HG02938 (cell line): ENCODE data around the gene GSK3A.

ENCODE experiments used
- ATAC-seq: cut with Tn5 transposase; IDR thresholded peaks from one replicate; pipeline ENCODE4 v1.9.1; 2021; ENCODE audit warnings: mild to moderate bottlenecking, moderate library complexity; ENCODE audit not compliant: unreplicated experiment

GSK3A gene

DNA sequence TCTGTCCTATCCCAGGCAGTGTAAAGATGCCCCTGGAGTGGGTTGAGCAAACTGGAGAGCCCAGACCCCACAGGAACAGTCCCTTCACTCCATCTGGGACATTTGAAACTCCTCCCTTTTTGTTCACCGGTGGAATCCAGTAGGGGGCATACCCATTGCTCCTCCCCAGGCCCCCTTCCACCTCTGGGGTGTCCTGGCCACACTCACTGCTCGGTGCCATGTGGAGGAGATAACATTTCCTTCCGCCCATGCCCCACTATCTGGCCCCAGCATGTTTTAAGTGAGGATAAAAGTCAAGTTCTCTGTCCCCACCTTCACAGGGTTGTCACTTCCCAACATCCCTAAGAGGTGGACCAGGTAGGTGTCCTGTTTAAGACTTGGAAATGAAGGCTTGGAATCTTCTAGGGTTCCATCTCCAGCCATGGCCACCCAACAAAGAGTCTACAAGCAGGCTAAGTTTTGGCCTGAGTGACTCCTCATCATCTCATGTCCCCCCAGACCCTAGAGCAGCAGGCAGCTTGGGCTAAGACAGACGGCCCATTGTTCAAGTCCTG lies 13.0 kb downstream of the GSK3A start:
- no peak for ATAC-seq

DNA sequence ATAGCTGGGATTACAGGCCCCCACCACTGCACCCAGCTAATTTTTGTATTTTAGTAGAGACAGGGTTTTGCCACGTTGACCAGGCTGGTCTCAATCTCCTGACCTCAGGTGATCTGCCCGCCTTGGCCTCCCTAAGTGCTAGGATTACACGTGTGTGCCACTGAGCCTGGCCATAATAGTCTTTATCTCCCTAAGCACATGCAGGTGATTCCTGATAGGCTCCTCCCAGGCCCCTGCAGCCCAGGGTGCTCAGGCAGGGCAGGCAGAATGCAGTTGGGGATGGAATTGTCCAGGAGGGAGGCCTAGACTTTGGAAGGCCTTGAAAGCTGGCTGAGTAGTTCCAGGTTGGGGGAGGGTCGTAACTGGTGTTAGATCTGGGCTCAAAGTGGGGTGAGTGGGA lies 13.8 kb downstream of the GSK3A start:
- no peak for ATAC-seq

DNA sequence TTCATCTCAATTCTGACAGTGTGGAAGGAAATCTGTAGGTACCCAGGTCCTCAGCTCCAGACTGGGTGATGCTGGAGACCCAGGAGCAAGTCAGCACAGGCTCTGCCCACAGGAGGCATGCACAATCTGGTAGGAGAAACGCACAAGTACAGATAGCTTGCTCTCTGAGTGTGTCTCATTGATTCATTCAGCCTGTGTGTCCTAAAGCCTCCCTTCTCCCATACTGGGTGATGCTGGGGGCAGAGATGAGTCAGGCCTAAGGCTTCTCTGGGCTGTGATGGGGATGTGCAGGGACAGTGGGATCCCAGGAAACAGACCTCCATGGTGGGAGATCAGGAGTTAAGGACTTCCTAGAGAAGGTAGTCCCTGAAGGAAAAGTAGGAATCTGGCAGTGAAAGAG lies 15.5 kb downstream of the GSK3A start:
- ATAC-seq = no peak

DNA sequence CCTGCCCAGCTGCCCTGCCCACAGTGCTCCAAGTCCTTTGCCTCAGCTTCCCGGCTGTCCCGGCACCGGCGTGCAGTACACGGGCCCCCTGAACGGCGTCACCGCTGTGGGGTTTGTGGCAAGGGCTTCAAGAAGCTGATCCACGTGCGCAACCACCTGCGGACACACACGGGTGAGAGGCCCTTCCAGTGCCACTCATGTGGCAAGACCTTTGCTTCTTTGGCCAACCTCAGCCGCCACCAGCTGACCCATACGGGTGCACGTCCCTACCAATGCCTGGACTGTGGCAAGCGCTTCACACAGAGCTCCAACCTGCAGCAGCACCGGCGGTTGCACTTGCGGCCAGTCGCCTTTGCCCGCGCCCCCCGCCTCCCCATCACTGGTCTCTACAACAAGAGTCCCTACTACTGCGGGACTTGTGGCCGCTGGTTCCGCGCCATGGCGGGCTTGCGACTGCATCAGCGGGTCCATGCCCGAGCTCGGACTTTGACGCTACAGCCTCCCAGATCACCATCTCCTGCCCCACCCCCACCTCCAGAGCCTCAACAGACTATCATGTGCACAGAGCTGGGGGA lies 16.6 kb downstream of the GSK3A start:
- ATAC-seq = no peak

DNA sequence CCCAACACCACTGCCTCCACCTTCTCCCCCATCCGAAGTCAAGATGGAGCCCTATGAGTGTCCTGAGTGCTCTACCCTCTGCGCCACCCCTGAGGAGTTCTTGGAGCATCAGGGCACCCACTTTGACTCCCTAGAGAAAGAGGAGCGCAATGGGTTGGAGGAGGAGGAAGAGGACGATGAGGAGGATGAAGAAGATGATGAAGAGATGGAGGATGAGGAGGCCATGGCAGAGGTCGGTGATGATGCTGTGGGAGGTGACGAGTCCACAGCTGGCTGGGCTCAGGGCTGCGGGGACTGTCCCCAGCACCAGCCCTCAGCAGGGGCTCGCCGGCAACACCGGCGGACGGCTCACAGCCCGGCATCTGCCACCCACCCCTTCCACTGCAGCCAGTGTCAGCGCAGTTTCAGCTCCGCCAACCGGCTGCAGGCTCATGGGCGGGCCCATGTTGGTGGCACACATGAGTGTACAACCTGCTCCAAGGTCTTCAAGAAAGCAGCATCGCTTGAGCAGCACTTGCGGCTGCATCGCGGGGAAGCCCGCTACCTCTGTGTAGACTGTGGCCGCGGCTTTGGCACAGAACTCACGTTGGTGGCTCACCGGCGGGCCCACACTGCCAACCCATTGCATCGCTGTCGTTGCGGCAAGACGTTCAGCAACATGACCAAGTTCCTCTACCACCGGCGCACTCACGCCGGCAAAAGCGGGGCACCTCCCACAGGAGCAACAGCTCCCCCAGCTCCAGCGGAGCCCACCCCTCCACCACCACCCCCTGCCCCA lies 17.3 kb downstream of the GSK3A start:
- no peak for ATAC-seq

DNA sequence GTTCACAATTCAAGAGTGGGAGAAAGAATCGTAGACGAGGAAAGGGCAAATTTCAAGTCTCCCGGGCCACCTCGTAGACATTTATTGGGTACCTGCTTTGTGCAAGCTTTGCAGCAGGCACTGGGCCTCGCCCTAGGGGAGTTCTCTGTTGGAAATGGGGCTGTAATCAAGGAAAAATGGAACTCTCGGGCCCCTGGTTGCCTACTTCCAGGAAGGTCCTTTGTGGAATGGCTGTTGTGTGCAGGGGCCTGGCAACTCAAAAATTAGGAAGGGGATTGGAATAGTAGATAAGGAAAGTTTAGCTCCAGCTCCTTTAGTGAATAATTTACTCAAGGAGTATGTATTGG lies 21.7 kb downstream of the GSK3A start:
- ATAC-seq = no peak

DNA sequence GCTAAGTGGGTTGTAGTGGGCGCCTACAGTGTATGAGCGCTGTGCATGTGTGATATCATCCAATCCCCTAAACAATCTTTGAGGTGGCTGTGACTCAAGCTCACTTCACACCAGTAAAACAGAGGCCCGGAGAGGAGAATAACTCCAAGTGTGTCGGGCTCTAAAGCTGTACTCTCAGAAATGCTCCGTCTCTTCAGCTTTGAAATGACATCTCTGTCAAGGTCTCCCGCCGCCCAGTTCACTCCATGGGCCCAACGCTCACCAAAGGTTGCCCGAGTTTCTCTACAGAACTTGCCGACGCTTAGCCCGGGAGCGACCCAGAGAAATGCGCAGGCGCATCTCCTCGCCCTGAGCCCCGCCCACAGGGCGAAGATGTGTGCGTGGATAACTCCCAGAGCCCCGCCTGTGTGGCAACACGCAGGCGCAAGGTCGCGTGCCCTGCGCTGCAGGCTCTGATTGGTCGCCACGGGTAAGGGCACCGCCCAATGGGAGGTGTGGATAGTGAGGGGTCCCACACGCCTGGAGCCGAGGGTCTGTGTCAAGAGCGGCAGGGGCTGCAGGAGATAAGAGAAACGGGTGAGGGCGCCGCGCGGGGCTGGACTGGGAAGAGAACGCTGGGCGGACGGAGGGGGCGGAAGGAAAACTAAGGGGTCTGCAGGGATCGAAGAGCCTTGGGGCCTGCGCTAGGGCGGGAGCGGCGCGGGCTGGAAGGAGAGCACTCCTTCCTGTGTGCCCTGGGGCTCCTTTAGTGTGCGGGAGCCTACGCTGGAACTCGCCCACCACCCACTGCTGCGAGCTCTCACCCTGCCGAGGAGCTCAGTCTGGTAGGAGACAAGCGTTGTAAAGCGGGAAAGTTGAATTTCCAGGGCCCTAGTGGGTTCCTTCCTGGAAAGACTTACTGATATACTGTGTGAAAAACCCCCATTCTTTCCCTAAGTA lies 22.3 kb downstream of the GSK3A start, which contains the start of gene ZNF526:
TSS of gene ZNF526 (plus strand) at position 501 of the 939 bp plus-strand sequence. CDS start 4,092 bp downstream, outside the sequence.
- ATAC-seq = peak; percentile 74

DNA sequence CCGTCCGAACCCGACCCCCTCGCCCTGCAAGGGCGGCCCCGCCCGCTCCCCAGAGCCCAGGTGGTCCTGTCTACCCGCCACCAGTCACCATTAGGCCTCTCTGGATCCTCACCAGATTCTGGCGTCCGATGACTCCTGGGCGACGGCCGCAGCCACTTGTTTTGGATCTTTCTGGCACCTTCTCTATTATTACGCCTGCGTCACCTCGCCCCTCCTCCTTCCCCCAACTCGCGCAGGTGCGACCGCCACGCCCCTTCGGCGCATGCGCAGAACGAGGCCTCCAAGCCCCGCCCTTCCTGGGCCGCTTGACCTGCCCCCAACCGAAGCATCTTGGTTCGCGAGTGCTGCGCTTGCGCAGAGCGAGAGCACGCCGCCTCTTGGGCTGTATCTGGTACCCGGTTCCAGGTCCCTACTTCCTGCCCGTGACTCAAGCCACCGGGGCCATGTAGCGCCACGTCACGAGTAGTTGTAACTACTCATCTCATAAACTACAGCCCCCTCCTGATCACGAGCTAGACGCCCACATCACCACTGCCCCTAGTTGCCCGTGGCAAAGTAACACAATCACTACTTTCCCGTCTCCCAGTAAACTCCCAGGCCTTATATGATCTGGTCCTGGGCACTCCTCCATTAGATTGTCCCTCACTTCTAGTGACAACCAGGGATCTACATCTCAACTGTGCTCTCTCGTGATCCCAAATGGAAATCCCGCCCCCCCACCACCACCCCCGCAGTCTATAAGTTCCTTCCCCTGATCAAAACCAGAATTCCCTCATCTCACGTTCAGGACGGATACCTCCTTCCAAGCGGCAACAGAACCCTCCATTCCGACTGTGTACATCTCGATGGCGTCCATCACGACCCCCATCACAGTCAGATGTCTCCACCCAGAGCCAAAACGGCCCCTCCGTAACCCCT lies 24.6 kb downstream of the GSK3A start, which contains the start of gene DEDD2:
TSS of gene DEDD2 (minus strand) at position 158 of the 918 bp plus-strand sequence. CDS start 670 bp downstream, outside the sequence.
- peak; percentile 55 for ATAC-seq

DNA sequence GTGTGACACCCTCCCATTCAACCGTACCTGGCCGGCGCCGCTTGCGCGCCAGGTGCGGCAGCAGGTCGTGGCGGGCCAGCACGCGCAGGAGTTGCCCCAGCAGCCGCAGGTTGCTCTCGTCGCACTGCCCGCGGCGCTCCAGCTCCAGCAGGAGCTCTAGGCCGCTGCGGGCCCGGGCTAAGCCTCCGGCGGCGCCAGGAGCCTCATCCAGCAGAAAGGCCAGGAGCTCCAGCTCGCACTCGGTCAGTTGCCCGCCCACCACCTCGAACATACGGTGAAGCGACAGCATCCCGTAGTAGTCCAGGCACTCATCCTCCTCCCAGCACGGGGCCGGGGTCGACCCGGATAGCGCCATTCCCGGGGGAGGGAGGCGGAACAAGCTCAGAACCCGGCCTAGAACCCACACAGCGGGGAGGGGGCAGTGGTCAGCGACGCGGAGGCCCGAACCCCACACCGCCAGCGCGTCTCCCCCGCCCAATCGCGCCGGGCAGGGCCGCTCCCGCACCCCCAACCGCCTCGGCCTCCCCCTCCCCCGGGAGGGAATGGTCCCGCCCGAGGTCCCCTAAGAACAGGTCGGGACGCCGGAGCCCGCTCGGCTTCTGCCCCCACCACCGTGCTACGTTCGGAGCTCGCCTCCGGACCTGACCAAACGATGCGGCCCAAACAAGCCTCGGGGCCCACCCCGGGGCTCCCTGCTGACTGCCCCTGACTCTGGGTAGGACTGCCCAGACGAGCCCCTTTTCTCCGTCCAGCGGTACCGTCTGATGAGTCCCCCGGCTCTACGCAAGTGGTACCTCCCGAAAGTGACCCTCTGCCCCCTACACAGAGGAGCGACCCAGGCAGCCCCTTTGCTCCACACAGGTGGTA lies 25.5 kb downstream of the GSK3A start:
- ATAC-seq = peak; percentile 2

DNA sequence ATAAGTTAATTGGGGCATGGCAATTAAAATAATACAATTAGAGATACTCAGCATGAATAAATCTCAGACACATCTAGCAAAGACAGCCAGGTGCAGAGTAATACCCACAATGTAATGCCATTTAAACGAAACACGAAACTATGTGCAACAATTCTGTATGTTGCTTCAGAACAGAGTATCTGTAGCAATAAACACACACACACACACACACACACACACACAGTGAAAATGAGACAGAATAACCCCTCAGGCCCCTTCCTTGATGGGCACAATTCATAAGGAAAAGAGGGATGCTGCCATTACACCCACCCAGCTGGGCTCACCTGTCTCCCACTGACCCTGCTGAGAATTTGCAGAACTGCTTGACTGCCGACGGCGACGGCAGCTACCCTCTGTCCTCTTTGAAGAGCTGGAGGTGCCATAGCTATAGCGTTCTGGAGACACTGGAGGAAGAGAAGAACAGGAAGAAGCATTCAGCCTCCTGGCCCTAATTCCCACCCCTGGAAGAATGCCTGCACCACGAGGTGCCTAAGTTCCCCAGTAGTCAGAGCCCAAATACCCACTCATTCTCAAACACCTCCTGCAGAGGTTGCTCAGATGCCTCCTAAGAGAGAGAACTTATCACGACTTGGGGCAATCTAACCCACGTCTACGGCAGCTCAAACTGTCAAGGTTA lies 27.5 kb downstream of the GSK3A start:
- ATAC-seq = no peak

DNA sequence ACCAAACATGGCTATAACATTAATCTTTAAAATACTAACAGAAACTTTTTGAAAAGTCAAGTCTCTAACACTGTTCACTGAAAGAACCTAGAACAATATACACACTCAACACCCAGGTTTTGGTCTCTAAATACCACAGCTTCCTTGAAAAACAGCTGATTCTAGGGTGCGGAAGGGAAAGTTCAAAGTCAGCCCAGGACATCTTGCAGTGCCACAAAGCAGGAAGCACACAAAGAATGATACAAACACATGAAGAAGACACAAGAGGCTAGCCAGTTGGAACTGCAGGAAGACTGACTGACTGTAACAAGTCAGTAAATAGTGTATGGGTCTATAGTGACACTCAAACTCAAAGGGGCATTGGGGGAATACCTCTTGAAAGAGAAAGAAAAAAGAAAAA lies 29.5 kb downstream of the GSK3A start:
- ATAC-seq = no peak

DNA sequence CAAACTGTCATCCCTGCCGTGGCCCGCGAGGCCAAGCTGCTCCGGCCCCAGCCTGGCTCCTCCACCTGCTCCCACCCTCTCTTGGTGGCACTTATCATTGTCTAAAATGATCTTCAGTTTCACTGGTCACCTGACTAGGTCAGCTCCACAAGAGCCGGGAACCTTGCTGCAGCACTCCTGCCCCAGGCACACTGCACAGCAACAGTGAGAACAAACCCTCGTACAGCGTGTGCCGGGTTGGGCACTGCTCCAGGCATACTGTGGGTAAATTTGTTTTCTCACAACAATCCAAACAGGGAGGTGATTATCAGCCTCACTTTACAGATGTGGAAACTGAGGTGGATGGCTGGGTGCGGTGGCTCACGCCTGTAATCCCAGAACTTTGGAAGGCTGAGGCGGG lies 33.8 kb downstream of the GSK3A start:
- ATAC-seq = no peak

DNA sequence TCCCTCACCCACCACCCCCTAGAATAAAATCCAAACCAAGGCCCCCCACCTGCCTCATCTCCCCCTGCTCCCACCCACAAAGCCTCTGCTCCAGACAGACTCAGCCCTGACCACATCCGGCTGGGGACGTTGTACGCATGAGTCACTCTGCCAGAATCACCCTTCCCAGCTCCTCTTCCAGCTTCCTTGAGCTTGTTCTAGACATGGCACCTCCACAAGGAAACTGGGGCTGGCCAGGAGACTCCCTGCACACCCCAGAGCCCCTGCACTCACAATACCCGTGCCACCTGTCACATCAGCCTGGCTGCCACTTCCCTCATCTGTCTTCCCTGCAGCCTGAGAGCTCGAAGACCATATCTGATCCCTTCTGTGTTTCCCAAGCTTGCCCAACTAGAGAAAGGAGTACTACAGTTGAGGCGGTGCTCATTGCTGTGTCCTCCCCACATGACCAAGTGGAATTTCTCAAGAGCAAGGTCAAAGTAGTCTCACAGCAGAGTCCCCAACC lies 34.6 kb downstream of the GSK3A start:
- no peak for ATAC-seq

DNA sequence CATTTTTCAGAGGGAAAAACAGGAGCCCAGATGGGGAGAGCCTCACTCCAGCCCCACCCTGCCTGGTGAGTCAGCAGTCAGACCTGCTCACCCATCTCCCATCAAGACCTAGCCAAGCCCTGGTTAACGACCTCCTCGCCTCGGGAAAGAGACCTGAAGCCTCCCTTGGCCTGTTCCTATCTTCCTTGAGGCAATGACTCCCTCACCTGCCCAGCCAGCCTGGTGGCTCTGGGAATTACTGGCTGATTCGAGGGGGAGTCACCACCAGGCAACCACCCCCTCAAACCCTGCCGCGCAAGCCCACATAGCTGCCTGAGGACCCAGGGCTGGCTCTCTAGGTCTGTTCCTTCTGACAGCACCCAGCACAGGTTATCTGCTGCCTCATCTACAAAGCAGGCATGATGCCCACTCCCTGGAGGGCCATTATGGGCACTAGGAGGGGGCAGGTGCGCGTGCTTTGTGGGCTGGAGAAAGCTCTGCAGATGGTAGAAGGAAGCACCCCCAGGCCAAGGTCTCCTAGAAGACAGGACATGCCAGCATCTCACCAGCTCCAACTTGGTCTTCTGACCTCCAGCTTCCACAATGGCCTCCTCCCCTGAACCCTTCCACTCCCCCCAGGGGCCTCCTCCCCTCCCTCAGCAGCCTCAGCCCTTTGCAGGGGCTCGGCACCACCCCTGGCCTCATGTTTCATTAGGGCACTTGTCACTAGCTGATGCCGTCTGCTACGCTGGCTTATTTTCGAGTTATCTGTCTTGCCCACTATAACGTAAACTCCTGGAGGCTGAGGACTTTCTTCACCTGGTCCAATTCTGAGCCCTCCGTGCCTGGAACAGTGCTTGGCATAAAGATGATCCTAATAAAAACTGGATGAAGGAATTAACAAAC lies 35.3 kb downstream of the GSK3A start:
- no peak for ATAC-seq

DNA sequence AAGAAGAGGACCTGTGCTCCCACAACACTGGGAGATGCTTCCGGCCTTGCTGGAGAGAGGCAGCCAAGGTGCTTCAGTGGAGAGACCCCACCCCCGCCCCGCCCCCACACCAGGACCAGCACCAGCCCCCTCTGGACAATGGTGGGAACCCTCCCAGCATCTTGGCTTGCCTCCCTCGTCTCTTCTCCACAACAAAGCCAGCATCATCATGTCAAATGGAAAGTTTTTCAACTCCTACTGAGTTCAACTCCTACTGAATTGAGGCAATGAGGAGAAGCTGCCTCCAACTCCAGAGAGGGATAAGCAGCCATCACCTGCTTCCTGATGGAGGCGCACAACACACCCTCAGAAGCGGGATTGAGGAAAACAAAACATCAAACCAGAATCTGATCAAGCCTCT lies 37.7 kb downstream of the GSK3A start:
- no peak for ATAC-seq

DNA sequence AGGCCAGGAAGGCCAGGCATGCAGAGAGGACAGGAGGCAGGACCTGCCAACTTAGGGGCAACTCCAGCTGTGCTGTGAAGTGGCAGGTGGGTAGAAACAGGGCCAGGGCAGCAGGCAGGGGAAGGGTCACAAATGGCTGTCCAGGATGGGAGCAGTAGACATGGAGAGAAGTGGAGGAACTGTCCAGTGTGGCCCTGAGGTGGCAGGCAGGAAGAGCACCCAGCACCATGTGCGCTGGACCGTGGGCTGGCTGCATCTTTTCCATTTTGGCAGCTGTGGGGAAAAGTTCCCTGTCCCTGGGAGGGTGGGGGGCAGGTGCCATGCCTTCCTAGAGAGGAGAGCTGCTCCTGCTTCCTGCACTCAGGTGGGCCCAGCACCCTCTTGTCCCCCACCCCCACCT lies 38.7 kb downstream of the GSK3A start:
- no peak for ATAC-seq

DNA sequence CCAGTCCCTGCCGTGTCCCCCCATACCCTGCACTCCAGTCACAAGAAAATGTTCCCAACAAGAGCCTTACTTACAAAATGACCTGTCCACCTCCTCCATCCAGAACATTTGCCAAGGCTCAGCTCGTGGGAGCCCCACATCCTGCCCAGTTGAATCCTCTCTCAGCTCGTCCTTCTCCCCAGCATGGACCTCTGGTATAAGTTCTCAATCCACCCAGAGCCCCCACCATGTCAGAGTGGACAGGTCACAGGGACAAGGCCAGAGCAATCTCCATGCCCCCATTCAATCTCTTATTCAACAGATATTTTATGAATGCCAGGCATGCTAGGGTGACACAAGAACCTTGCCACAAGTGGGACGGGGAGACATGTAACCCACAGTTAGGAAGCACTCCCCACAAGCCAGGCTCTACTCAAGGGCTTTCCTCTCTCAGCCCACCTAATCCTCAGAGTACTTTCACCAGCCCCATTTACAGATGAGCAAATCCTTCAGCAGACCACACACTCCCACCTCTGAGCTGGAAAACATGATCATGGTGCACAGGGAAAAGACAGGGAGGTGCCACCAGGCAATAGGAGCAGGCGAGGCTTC lies 40.0 kb downstream of the GSK3A start:
- ATAC-seq = no peak
